ENCODE measurements around the gene LMO7. TPM values are rescaled to one million over a fixed set of nuclear protein-coding genes. Genes with fewer than 3 reads are reported as not detected.
"Not testable (repeated sequence)": the region's sequence is repeated elsewhere in the genome, so short reads cannot be mapped to it uniquely, and the experiment has no call there.

Gene LMO7
- total RNA-seq, 2 experiments from 2014 or later: 21.4 to 25.4 TPM

DNA sequence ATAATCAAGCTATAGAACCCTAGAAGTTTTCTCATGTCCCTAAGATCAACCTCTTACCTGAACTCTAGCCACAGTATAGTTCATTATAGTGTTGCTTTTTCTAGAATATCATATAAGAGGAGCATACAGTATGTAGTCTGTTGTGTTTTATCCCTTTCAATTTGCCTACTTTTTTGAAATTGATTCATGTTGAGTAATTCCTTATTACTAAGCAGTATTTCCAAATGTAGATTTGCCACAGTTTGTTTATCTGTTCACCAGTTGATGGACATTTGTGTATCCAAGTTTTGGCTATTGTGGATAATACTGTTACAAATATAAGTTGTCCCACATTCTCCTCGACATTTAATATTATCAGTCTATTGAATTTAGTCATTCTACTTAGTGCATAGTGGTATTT, 138.0 kb downstream of the LMO7 start:
- Histone ChIP-seq H3K36me3 (ENCODE audit: insufficient read depth, low read length) (no peaks in the 10 kb centered on the region), H3K9me3 (ENCODE audit: low read length) (no peaks in the 10 kb centered on the region), H3K4me3 (ENCODE audit: low read depth, low read length, poor library complexity, severe bottlenecking) (no peak overlapping the region), H4K20me1 (ENCODE audit: insufficient read depth, low read length) (no peaks in the 10 kb centered on the region), H3K4me2 (ENCODE audit: low read length) (no peak overlapping the region), H3K9me2 (ENCODE audit: insufficient read depth, low read length) (no peaks in the 10 kb centered on the region), H3K27ac (ENCODE audit: low read depth, low read length, poor library complexity, severe bottlenecking) (no peak overlapping the region), H3K79me2 (ENCODE audit: insufficient read depth, low read depth, low read length) (no peaks in the 10 kb centered on the region), H3K4me1 (ENCODE audit: insufficient read depth, low read length, poor library complexity, severe bottlenecking) (no peaks in the 10 kb centered on the region), H2AFZ (ENCODE audit: low read length) (no peak overlapping the region)
- POLR2A ChIA-PET: interaction anchor here (1.2 to 1.7 kb wide), 3 partner anchors 9 to 20 kb away, joined by 3 read pairs; no protein-coding TSS in a partner anchor
- intact Hi-C loops (cut with micrococcal nuclease; ENCODE audit: unreplicated experiment): no loop called here
- CTCF ChIA-PET (ENCODE audit: unreplicated experiment): no interaction called here
- TF ChIP-seq, protein P1, sequence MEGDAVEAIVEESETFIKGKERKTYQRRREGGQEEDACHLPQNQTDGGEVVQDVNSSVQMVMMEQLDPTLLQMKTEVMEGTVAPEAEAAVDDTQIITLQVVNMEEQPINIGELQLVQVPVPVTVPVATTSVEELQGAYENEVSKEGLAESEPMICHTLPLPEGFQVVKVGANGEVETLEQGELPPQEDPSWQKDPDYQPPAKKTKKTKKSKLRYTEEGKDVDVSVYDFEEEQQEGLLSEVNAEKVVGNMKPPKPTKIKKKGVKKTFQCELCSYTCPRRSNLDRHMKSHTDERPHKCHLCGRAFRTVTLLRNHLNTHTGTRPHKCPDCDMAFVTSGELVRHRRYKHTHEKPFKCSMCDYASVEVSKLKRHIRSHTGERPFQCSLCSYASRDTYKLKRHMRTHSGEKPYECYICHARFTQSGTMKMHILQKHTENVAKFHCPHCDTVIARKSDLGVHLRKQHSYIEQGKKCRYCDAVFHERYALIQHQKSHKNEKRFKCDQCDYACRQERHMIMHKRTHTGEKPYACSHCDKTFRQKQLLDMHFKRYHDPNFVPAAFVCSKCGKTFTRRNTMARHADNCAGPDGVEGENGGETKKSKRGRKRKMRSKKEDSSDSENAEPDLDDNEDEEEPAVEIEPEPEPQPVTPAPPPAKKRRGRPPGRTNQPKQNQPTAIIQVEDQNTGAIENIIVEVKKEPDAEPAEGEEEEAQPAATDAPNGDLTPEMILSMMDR (conservative IDR thresholded peaks at IDR 0.05; ENCODE audit: low read length): no peak
- TF ChIP-seq EZH2phosphoT487 (IDR thresholded peaks at IDR 0.05; ENCODE audit: borderline replicate concordance, low read depth, low read length): no peak
- no TSS peak for BruUV-seq (replicated peaks)
- no peak for DNase-seq (ENCODE audit: low spot score)

- intact Hi-C loops (cut with micrococcal nuclease; ENCODE audit: unreplicated experiment): no loop called here
- no peaks in the 10 kb centered on the region for H3K9me3 ChIP-seq (ENCODE audit: low read length)
- H3K27ac ChIP-seq (ENCODE audit: low read depth, low read length, poor library complexity, severe bottlenecking): no peak overlapping the region
- H3K9me2 ChIP-seq (ENCODE audit: insufficient read depth, low read length): no peaks in the 10 kb centered on the region
- H3K4me3 ChIP-seq (ENCODE audit: low read depth, low read length, poor library complexity, severe bottlenecking): no peak overlapping the region
- no peak overlapping the region for H3K4me2 ChIP-seq (ENCODE audit: low read length)
- H4K20me1 ChIP-seq (ENCODE audit: insufficient read depth, low read length): no peaks in the 10 kb centered on the region
- no peak for TF ChIP-seq EZH2phosphoT487 (IDR thresholded peaks at IDR 0.05; ENCODE audit: borderline replicate concordance, low read depth, low read length)
- TF ChIP-seq, protein P1 (conservative IDR thresholded peaks at IDR 0.05; ENCODE audit: low read length): no peak
- DNase-seq (ENCODE audit: low spot score): no peak
- no peak overlapping the region for H2AFZ ChIP-seq (ENCODE audit: low read length)
- ChIA-PET POLR2A (interaction anchor here (0.6 kb wide), 1 partner anchor 63 kb away, joined by 3 read pairs; no protein-coding TSS in a partner anchor), CTCF (ENCODE audit: unreplicated experiment) (no interaction called here)
- no peaks in the 10 kb centered on the region for H3K36me3 ChIP-seq (ENCODE audit: insufficient read depth, low read length)
- H3K79me2 ChIP-seq (ENCODE audit: insufficient read depth, low read depth, low read length): no peaks in the 10 kb centered on the region
- no TSS peak for BruUV-seq (replicated peaks)
- H3K4me1 ChIP-seq (ENCODE audit: insufficient read depth, low read length, poor library complexity, severe bottlenecking): no peaks in the 10 kb centered on the region
Measured at GRCh38 chr13:75776550-75776949, 140.4 kb downstream of the LMO7 start.

- Histone ChIP-seq H3K27ac (ENCODE audit: low read depth, low read length, poor library complexity, severe bottlenecking) (no peak overlapping the region), H3K79me2 (ENCODE audit: insufficient read depth, low read depth, low read length) (no peaks in the 10 kb centered on the region), H3K9me3 (ENCODE audit: low read length) (no peaks in the 10 kb centered on the region), H2AFZ (ENCODE audit: low read length) (no peak overlapping the region), H3K9me2 (ENCODE audit: insufficient read depth, low read length) (no peaks in the 10 kb centered on the region), H3K36me3 (ENCODE audit: insufficient read depth, low read length) (no peaks in the 10 kb centered on the region), H3K4me3 (ENCODE audit: low read depth, low read length, poor library complexity, severe bottlenecking) (no peak overlapping the region), H3K4me1 (ENCODE audit: insufficient read depth, low read length, poor library complexity, severe bottlenecking) (no peaks in the 10 kb centered on the region), H3K4me2 (ENCODE audit: low read length) (no peak overlapping the region), H4K20me1 (ENCODE audit: insufficient read depth, low read length) (no peaks in the 10 kb centered on the region)
- intact Hi-C loops (cut with micrococcal nuclease; ENCODE audit: unreplicated experiment): no loop called here
- BruUV-seq (replicated peaks): no TSS peak
- no peak for TF ChIP-seq EZH2phosphoT487 (IDR thresholded peaks at IDR 0.05; ENCODE audit: borderline replicate concordance, low read depth, low read length)
- TF ChIP-seq, protein P1 (conservative IDR thresholded peaks at IDR 0.05; ENCODE audit: low read length): no peak
- POLR2A ChIA-PET: interaction anchor here (0.6 to 1.5 kb wide), 4 partner anchors 17 to 41 kb away, joined by 3 read pairs; no protein-coding TSS in a partner anchor
- no peak for DNase-seq (ENCODE audit: low spot score)
- CTCF ChIA-PET (ENCODE audit: unreplicated experiment): no interaction called here
Measured at GRCh38 chr13:75779393-75779792, 143.3 kb downstream of the LMO7 start.

GRCh38 chr13:75780103-75780502, 144.0 kb downstream of the LMO7 start:
- H3K4me3 ChIP-seq (ENCODE audit: low read depth, low read length, poor library complexity, severe bottlenecking); BruUV-seq (replicated peaks); H3K27ac ChIP-seq (ENCODE audit: low read depth, low read length, poor library complexity, severe bottlenecking); H3K79me2 ChIP-seq (ENCODE audit: insufficient read depth, low read depth, low read length); H4K20me1 ChIP-seq (ENCODE audit: insufficient read depth, low read length); H3K4me1 ChIP-seq (ENCODE audit: insufficient read depth, low read length, poor library complexity, severe bottlenecking); H3K9me2 ChIP-seq (ENCODE audit: insufficient read depth, low read length); H2AFZ ChIP-seq (ENCODE audit: low read length); H3K9me3 ChIP-seq (ENCODE audit: low read length); DNase-seq (ENCODE audit: low spot score); CTCF ChIA-PET (ENCODE audit: unreplicated experiment); H3K4me2 ChIP-seq (ENCODE audit: low read length); H3K36me3 ChIP-seq (ENCODE audit: insufficient read depth, low read length); intact Hi-C loops (cut with micrococcal nuclease; ENCODE audit: unreplicated experiment): not testable (repeated sequence)
- POLR2A ChIA-PET: interaction anchor here (0.6 to 1.5 kb wide), 3 partner anchors 18 to 527 kb away, joined by 3 read pairs; no protein-coding TSS in a partner anchor

Measured in OCI-LY7 (cell line).